22Rv1 (cell line): ENCODE measurements around the gene ATL3.

Experiments used
- ZFX ChIP-seq: fragments of 450-650 bp; IDR thresholded peaks from 2 replicates; pipeline ENCODE4 v1.6.1; 2017; ENCODE audit warnings: antibody characterized with exemption, borderline replicate concordance
- TF ChIP-seq, protein P1 (sequence below): fragments of 450-650 bp; IDR thresholded peaks from 2 replicates; pipeline ENCODE4 v1.5.1; 2017; ENCODE audit warnings: mild to moderate bottlenecking

DNA sequence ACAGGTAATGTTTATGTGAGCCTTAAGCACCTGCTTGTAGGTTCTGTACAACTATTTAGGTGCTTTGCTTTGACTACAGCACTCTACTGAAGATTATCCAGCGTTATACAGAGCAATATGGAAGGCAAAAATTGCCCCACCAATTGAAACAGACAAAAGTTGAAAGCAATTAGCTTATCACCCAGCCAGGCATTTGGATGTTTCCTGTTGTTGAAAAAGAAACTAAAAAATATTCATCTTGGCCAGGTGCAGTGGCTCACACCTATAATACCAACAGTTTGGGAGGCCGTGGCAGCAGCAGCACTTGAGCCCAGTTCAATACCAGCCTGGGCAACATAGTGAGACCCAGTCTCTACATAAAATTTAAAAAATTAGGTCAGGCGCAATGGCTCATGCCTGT is 18.5 kb downstream of the ATL3 start:
- TF ChIP-seq, protein P1, sequence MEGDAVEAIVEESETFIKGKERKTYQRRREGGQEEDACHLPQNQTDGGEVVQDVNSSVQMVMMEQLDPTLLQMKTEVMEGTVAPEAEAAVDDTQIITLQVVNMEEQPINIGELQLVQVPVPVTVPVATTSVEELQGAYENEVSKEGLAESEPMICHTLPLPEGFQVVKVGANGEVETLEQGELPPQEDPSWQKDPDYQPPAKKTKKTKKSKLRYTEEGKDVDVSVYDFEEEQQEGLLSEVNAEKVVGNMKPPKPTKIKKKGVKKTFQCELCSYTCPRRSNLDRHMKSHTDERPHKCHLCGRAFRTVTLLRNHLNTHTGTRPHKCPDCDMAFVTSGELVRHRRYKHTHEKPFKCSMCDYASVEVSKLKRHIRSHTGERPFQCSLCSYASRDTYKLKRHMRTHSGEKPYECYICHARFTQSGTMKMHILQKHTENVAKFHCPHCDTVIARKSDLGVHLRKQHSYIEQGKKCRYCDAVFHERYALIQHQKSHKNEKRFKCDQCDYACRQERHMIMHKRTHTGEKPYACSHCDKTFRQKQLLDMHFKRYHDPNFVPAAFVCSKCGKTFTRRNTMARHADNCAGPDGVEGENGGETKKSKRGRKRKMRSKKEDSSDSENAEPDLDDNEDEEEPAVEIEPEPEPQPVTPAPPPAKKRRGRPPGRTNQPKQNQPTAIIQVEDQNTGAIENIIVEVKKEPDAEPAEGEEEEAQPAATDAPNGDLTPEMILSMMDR: no peak
- no peak for TF ChIP-seq ZFX
